Panc1 (cell line): ENCODE measurements around the gene OPTC. TPM values are rescaled to one million over a fixed set of nuclear protein-coding genes. Genes with fewer than 3 reads are reported as not detected.

Experiments used
- ATAC-seq: fragments of 200-7000 bp; cut with Tn5 transposase; 2 replicates; pipeline ENCODE4 v1.9.1; 2020; ENCODE audit warnings: mild to moderate bottlenecking, moderate library complexity
- BruUV-seq: library from RNA; stranded (reverse); fragments of 400-500 nt; replicated peaks from 2 replicates; lab custom pipeline; 2021; lab: Mats Ljungman, UMichigan
- CTCF ChIA-PET: fragments of 300-600 bp; sonication (Branson Sonifier 250); formaldehyde crosslinking; loops from one replicate; lab custom pipeline; 2022; ENCODE audit warnings: antibody characterized with exemption; lab: Charles Lee
- POLR2A ChIA-PET: fragments of 300-600 bp; sonication (Branson Sonifier 250); formaldehyde crosslinking; loops from one replicate; lab custom pipeline; 2022; ENCODE audit warnings: antibody characterized with exemption; lab: Charles Lee
- DNase-seq: peaks from one replicate; pipeline ENCODE4 v3.0.0-alpha.2; 2010; ENCODE audit warnings: low read depth, low spot score
- H3K27ac ChIP-seq: 2 replicates; pipeline ENCODE4 v1.5.1; 2011; ENCODE audit warnings: mild to moderate bottlenecking, low read length, inconsistent platforms
- H3K27me3 ChIP-seq: fragments of 200-500 bp; sonication (Bioruptor generic); 2 replicates; pipeline ENCODE4 v1.6.0; 2014; ENCODE audit warnings: low read length, inconsistent platforms; ENCODE audit not compliant: control insufficient read depth, insufficient read depth
- H3K36me3 ChIP-seq: fragments of 200-500 bp; sonication (Bioruptor generic); 2 replicates; pipeline ENCODE4 v1.5.1; 2014; ENCODE audit warnings: inconsistent platforms, mild to moderate bottlenecking, low read length, moderate library complexity; ENCODE audit not compliant: control insufficient read depth, insufficient read depth
- H3K4me1 ChIP-seq: 2 replicates; pipeline ENCODE4 v1.5.1; 2011; ENCODE audit warnings: inconsistent platforms, mild to moderate bottlenecking, low read length, moderate library complexity; ENCODE audit not compliant: control insufficient read depth, insufficient read depth
- H3K4me3 ChIP-seq, 2 experiments: 2 replicates each; pipeline ENCODE4 v1.5.1; 2011 to 2012; ENCODE audit warnings: low read depth in 2 of 2, low read length in 2 of 2, mild to moderate bottlenecking in 2 of 2, inconsistent platforms in 1 of 2, moderate library complexity in 1 of 2
- H3K9me3 ChIP-seq: fragments of 200-500 bp; sonication (Bioruptor generic); 2 replicates; pipeline ENCODE4 v1.5.1; 2014; ENCODE audit warnings: low read depth, mild to moderate bottlenecking, inconsistent platforms, low read length, moderate library complexity; ENCODE audit not compliant: control insufficient read depth, insufficient read depth
- POLR2AphosphoS5 ChIP-seq: IDR thresholded peaks from 2 replicates; pipeline ENCODE4 v1.6.1; 2012; ENCODE audit warnings: mild to moderate bottlenecking, low read depth, low read length, moderate library complexity
- SIN3A ChIP-seq: IDR thresholded peaks from 2 replicates; pipeline ENCODE4 v1.6.1; 2012; ENCODE audit warnings: low read depth, mild to moderate bottlenecking, low read length, moderate library complexity, borderline replicate concordance; ENCODE audit not compliant: insufficient read depth
- TCF7L2 ChIP-seq: IDR thresholded peaks from 2 replicates; pipeline ENCODE4 v1.6.1; 2011; ENCODE audit warnings: mild to moderate bottlenecking, low read depth, low read length, inconsistent platforms
- in situ Hi-C: cut with HindIII; loops from 2 replicates; pipeline ENCODE4 v1.10.0; 2016; ENCODE audit warnings: low sequenced_read_pairs, low pct_unique_long_range_greater_than_20kb
- intact Hi-C: fragments of 100-400 bp; cut with micrococcal nuclease; formaldehyde crosslinking; loops from one replicate; pipeline ENCODE4 v1.10.0; 2022; ENCODE audit not compliant: unreplicated experiment
- total RNA-seq: library from RNA; stranded (reverse); gene quantifications from one replicate; pipeline ENCODE4 v1.2.1, GENCODE V29; 2021; ENCODE audit not compliant: unreplicated experiment
- TF ChIP-seq, protein P1 (sequence below), 2 experiments: IDR thresholded peaks; 2 replicates each; pipeline ENCODE4 v1.6.1; 2011 to 2012; ENCODE audit warnings: low read depth in 2 of 2, control low read depth in 1 of 2, low read length in 1 of 2, mild to moderate bottlenecking in 1 of 2, moderate library complexity in 1 of 2; ENCODE audit not compliant: insufficient read depth in 1 of 2
- TF ChIP-seq, protein P2 (sequence below): fragments of 450-650 bp; IDR thresholded peaks from 2 replicates; pipeline ENCODE4 v1.5.1; 2017; ENCODE audit warnings: mild to moderate bottlenecking

Gene OPTC
- total RNA-seq, 1 experiment from 2014 or later, result not detected

DNA sequence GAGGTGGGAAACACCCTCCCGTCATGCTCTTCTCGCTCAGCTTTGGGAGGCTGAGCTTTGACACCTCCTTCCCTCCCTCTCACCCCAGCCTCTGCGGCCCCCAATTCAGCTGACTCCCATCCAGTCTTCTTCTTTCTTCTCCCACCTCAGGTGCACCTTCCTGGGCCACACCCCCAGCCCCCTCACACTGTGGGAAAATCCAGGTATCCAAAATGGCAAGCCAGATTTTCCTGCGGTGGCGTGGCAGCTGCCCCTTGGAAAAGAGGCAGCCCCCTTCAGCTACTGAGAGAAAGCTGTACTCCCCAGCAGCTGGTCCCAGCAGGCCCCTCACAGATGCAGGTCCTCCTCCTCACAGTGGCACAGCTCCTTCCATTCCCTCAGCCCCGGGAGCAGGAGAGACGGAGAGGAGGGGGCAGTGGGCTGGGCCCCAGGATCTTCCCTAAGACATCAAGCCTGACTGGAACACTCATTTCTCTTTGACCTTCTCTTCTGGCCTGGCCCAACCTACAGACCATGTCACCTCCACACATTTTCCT, 61.6 kb downstream of the OPTC start:
- H3K4me3 ChIP-seq, result no peak overlapping the region
- no peaks in the 10 kb centered on the region for H3K4me1 ChIP-seq
- H3K27ac ChIP-seq, result no peak overlapping the region
- intact Hi-C loops, result no loop called here
- H3K36me3 ChIP-seq, result no peaks in the 10 kb centered on the region
- no peak for TF ChIP-seq POLR2AphosphoS5
- no peak for TF ChIP-seq SIN3A
- TF ChIP-seq, protein P1, sequence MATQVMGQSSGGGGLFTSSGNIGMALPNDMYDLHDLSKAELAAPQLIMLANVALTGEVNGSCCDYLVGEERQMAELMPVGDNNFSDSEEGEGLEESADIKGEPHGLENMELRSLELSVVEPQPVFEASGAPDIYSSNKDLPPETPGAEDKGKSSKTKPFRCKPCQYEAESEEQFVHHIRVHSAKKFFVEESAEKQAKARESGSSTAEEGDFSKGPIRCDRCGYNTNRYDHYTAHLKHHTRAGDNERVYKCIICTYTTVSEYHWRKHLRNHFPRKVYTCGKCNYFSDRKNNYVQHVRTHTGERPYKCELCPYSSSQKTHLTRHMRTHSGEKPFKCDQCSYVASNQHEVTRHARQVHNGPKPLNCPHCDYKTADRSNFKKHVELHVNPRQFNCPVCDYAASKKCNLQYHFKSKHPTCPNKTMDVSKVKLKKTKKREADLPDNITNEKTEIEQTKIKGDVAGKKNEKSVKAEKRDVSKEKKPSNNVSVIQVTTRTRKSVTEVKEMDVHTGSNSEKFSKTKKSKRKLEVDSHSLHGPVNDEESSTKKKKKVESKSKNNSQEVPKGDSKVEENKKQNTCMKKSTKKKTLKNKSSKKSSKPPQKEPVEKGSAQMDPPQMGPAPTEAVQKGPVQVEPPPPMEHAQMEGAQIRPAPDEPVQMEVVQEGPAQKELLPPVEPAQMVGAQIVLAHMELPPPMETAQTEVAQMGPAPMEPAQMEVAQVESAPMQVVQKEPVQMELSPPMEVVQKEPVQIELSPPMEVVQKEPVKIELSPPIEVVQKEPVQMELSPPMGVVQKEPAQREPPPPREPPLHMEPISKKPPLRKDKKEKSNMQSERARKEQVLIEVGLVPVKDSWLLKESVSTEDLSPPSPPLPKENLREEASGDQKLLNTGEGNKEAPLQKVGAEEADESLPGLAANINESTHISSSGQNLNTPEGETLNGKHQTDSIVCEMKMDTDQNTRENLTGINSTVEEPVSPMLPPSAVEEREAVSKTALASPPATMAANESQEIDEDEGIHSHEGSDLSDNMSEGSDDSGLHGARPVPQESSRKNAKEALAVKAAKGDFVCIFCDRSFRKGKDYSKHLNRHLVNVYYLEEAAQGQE (IDR thresholded peaks at IDR 0.05; ENCODE audit: insufficient read depth in 1 of 2, low read depth in 2 of 2, low read length in 1 of 2), result no peak
- no peak for TF ChIP-seq TCF7L2
- TF ChIP-seq, protein P2, sequence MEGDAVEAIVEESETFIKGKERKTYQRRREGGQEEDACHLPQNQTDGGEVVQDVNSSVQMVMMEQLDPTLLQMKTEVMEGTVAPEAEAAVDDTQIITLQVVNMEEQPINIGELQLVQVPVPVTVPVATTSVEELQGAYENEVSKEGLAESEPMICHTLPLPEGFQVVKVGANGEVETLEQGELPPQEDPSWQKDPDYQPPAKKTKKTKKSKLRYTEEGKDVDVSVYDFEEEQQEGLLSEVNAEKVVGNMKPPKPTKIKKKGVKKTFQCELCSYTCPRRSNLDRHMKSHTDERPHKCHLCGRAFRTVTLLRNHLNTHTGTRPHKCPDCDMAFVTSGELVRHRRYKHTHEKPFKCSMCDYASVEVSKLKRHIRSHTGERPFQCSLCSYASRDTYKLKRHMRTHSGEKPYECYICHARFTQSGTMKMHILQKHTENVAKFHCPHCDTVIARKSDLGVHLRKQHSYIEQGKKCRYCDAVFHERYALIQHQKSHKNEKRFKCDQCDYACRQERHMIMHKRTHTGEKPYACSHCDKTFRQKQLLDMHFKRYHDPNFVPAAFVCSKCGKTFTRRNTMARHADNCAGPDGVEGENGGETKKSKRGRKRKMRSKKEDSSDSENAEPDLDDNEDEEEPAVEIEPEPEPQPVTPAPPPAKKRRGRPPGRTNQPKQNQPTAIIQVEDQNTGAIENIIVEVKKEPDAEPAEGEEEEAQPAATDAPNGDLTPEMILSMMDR, result no peak
- no peaks in the 10 kb centered on the region for H3K9me3 ChIP-seq
- BruUV-seq, result no TSS peak
- POLR2A ChIA-PET, result no interaction called here
- DNase-seq (no peak), ATAC-seq (no peak)
- H3K27me3 ChIP-seq, result no peaks in the 10 kb centered on the region
- CTCF ChIA-PET, result interaction anchor here (0.8 kb wide), 1 partner anchor 10 kb away, joined by 3 read pairs; no protein-coding TSS in a partner anchor
- in situ Hi-C loops, result no loop called here

GRCh38 chr1:203556047-203556851, 62.3 kb downstream of the OPTC start:
- Histone ChIP-seq H3K4me1 (no peaks in the 10 kb centered on the region), H3K27me3 (no peaks in the 10 kb centered on the region), H3K36me3 (no peaks in the 10 kb centered on the region), H3K27ac (no peak overlapping the region), H3K4me3 (no peak overlapping the region), H3K9me3 (no peaks in the 10 kb centered on the region)
- DNase-seq, result no peak
- intact Hi-C loops, result no loop called here
- ATAC-seq, result no peak
- POLR2A ChIA-PET, result no interaction called here
- no TSS peak for BruUV-seq
- no peak for TF ChIP-seq TCF7L2
- no peak for TF ChIP-seq SIN3A
- TF ChIP-seq POLR2AphosphoS5, result no peak
- TF ChIP-seq, protein P2, result no peak
- CTCF ChIA-PET, result interaction anchor here (0.8 kb wide), 1 partner anchor 9 kb away, joined by 3 read pairs; no protein-coding TSS in a partner anchor
- in situ Hi-C loops, result no loop called here
